Common myeloid progenitor, CD34-positive (primary cell): ENCODE measurements around the gene CXorf58.

ENCODE experiments used
- CTCF ChIA-PET: fragments of 350-600 bp; sonication (Branson Sonifier 250); formaldehyde crosslinking; loops from one replicate; lab custom pipeline; 2021; ENCODE audit warnings: antibody characterized with exemption; lab: Charles Lee
- POLR2A ChIA-PET: fragments of 350-600 bp; sonication (Branson Sonifier 250); formaldehyde crosslinking; loops from one replicate; lab custom pipeline; 2021; ENCODE audit warnings: antibody characterized with exemption; lab: Charles Lee
- DNase-seq, 3 donors: peaks; one replicate each; pipeline versions ENCODE4 v3.0.0 to v3.0.0-alpha.2; 2013
- H3K27ac ChIP-seq, 2 experiments: 1 replicate in 1 of 2; 2 replicates in 1 of 2; pipeline ENCODE4 v1.7.0; 2013; ENCODE audit warnings: inconsistent platforms in 2 of 2, low read length in 2 of 2, mild to moderate bottlenecking in 2 of 2, low read depth in 1 of 2, moderate library complexity in 1 of 2; ENCODE audit not compliant: severe bottlenecking in 2 of 2, insufficient read depth in 1 of 2, poor library complexity in 1 of 2
- H3K27me3 ChIP-seq, 5 experiments: replicated peaks in 2 of 5; 1 replicate in 3 of 5; 2 replicates in 2 of 5; pipeline versions ENCODE4 v1.6.1 to v1.7.0; 2013; ENCODE audit warnings: low read length in 4 of 5, mild to moderate bottlenecking in 2 of 5, moderate library complexity in 2 of 5, inconsistent platforms in 1 of 5; ENCODE audit not compliant: insufficient read depth in 5 of 5, control insufficient read depth in 4 of 5
- H3K36me3 ChIP-seq, 4 experiments: 1 replicate in 2 of 4; 2 replicates in 2 of 4; pipeline versions ENCODE4 v1.6.1 to v1.7.0; 2013; ENCODE audit warnings: low read length in 3 of 4, control low read depth in 1 of 4, mild to moderate bottlenecking in 1 of 4; ENCODE audit not compliant: control insufficient read depth in 4 of 4, insufficient read depth in 4 of 4
- H3K4me1 ChIP-seq, 4 experiments: 1 replicate in 3 of 4; 2 replicates in 1 of 4; pipeline versions ENCODE4 v1.6.1 to v1.7.1; 2013; ENCODE audit warnings: low read length in 3 of 4, mild to moderate bottlenecking in 3 of 4, control low read depth in 1 of 4, inconsistent platforms in 1 of 4, moderate library complexity in 1 of 4; ENCODE audit not compliant: control insufficient read depth in 4 of 4, insufficient read depth in 4 of 4; ENCODE audit errors: control extremely low read depth in 1 of 4
- H3K4me3 ChIP-seq, 7 experiments: 1 replicate in 4 of 7; 2 replicates in 3 of 7; pipeline versions ENCODE4 v1.5.1 to v1.7.0; 2013; ENCODE audit warnings: mild to moderate bottlenecking in 7 of 7, low read length in 6 of 7, moderate library complexity in 6 of 7, inconsistent platforms in 2 of 7, low read depth in 2 of 7, control low read depth in 1 of 7; ENCODE audit not compliant: insufficient read depth in 4 of 7, control insufficient read depth in 1 of 7; ENCODE audit errors: extremely low read depth in 1 of 7
- H3K9me3 ChIP-seq, 5 experiments: 1 replicate in 4 of 5; 2 replicates in 1 of 5; pipeline versions ENCODE4 v1.6.1 to v1.7.1; 2013; ENCODE audit warnings: low read length in 4 of 5, mild to moderate bottlenecking in 2 of 5, inconsistent platforms in 1 of 5, low read depth in 1 of 5, moderate library complexity in 1 of 5; ENCODE audit not compliant: control insufficient read depth in 4 of 5, insufficient read depth in 2 of 5; ENCODE audit errors: control extremely low read depth in 1 of 5
- WGBS: methylation state at CpG from one replicate; pipeline ENCODE4 v1.1.5; 2013; ENCODE audit not compliant: insufficient coverage; 5-methylcytosine and 5-hydroxymethylcytosine counted together

Gene CXorf58

DNA sequence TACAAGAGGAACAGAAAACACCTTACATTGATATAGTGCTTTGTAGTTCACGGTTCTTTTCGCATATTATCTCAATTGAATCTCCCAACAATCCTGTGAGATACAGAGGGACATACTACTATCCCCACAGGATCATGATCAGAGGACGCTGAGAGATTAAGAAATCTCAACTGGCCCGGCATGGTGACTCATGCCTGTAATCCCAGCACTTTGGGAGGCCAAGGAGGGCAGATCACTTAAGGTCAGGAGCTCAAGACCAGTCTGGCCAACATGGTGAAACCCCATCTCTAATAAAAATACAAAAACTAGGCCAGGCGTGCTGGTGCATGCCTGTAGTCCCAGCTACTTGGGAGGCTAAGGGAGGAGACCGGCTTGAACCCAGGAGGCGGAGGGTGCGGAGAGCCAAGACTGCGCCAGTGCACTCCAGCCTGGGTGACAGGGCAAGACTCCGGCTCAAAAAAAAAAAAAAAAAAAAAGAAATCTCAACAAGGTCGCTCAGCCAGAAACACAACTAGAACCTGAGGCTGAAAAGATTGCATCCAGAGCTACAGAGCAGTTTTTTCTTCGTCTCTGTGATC, 7.5 kb upstream of the CXorf58 start:
- POLR2A ChIA-PET = no interaction called here
- 92% methylated on average over 7 of the region's 12 CpGs for WGBS
- no peak overlapping the region for H3K27ac ChIP-seq

DNA sequence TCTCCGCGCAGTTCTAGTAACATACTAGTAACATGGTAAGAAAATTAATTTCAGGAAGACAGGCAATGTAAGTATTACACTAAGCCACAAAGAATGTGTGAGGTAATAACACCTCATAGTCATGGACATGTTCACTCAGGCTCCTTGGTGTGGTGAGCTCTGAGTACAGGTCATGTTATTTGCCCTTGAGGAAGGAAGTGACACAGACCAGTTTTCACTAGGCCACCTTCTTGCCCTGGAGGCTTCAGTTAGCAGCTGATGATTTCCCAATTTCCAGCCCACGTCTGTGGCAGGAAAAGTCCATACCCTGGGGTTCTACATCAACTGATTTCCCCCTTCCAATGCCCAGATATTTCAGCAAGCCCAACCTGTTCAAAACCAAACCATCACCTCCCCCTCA, 6.7 kb upstream of the CXorf58 start:
- ChIA-PET POLR2A (interaction anchor here (1.8 kb wide), 1 partner anchor 117 kb away, joined by 19 read pairs; the partner anchor contains the start of gene SAT1), CTCF (interaction anchor here (0.8 to 8.5 kb wide), 22 partner anchors 16 to 208 kb away, joined by 3 to 112 read pairs (median 6); partner anchors contain the start of genes ACOT9, EIF2S3 and SAT1)
- WGBS = 22% methylated on average over 1 of the region's 3 CpGs
- Histone ChIP-seq H3K9me3 (no peaks in the 10 kb centered on the region), H3K27me3 (no peaks in the 10 kb centered on the region), H3K4me3 (no peak overlapping the region), H3K4me1 (peaks cover 0 to 16% (median 5%) of the 10 kb centered on the region in 4 experiments), H3K27ac (peak overlapping the region in 1 of 2 experiments; percentile 20), H3K36me3 (no peaks in the 10 kb centered on the region)
- peak in 2 of 3 donors; percentile 44 to 48 for DNase-seq

More for the DNA sequence above, 7.5 kb upstream of the CXorf58 start:
- H3K36me3 ChIP-seq = no peaks in the 10 kb centered on the region
- CTCF ChIA-PET = interaction anchor here (0.8 to 8.5 kb wide), 5 partner anchors 117 to 208 kb away, joined by 4 to 112 read pairs (median 10); partner anchors contain the start of gene SAT1
- peaks cover 0 to 16% (median 3%) of the 10 kb centered on the region in 4 experiments for H3K4me1 ChIP-seq
- no peaks in the 10 kb centered on the region for H3K27me3 ChIP-seq
- H3K4me3 ChIP-seq = no peak overlapping the region
- no peak for DNase-seq
- H3K9me3 ChIP-seq = no peaks in the 10 kb centered on the region

DNA sequence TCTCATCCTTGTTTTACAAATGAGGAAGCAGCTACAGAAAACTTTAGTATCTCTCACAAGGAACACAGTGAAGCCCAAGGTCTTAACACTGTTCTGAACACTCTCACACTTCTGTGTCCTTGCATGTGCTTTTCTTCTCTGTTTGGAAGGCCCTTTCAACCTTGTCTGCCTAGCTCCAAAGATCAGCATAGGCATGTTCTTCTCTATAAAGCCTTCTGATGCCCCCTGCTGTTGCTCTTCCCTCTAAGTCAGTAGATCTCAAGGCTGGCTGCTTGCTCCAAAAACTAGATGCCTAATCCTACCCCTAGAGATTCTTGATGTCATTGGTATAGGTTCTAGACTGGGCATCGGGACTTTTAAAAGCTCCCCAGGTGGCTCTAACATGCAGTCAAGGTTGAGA, 6.0 kb upstream of the CXorf58 start:
- no peak overlapping the region for H3K4me3 ChIP-seq
- H3K4me1 ChIP-seq = peaks cover 0 to 22% (median 8%) of the 10 kb centered on the region in 4 experiments
- DNase-seq = peak; percentile 76 to 88 (median 85)
- H3K27me3 ChIP-seq = peaks cover 0 to 5% (median 0%) of the 10 kb centered on the region in 5 experiments
- H3K36me3 ChIP-seq = no peaks in the 10 kb centered on the region
- ChIA-PET CTCF (interaction anchor here (0.6 to 8.5 kb wide), 37 partner anchors 17 to 1766 kb away, joined by 3 to 112 read pairs (median 4); partner anchors contain the start of genes ACOT9, EIF2S3 and SAT1), POLR2A (interaction anchor here (1.8 kb wide), 1 partner anchor 118 kb away, joined by 19 read pairs; the partner anchor contains the start of gene SAT1)
- no peaks in the 10 kb centered on the region for H3K9me3 ChIP-seq
- no peak overlapping the region for H3K27ac ChIP-seq
- WGBS = 44% methylated on average over 1 of the region's 1 CpG

DNA sequence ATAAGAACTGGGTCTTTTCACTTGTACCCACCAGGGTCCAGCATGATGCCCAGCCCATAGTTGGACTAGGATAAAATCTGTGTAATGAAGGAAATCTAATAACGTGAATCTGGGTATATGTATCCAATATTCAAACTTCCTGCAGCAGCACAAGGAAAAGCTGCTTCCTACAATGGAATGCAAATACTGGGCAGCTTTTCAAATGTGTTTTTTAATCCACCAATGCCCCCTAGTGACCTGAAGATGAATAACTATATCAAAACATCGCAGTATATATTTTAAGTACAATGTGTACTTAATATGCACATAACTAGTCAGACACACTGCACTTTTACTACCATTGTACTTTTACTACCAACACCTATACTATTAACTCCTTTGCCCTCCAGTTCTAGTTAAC, 5.4 kb upstream of the CXorf58 start:
- DNase-seq = peak; percentile 38 to 66 (median 48)
- CTCF ChIA-PET = interaction anchor here (0.9 to 8.5 kb wide), 28 partner anchors 17 to 1767 kb away, joined by 3 to 112 read pairs (median 5); partner anchors contain the start of genes ACOT9, EIF2S3 and SAT1
- Histone ChIP-seq H3K27ac (no peak overlapping the region), H3K4me1 (peaks cover 0 to 26% (median 8%) of the 10 kb centered on the region in 4 experiments), H3K27me3 (peaks cover 0 to 5% (median 0%) of the 10 kb centered on the region in 5 experiments), H3K9me3 (no peaks in the 10 kb centered on the region), H3K4me3 (no peak overlapping the region), H3K36me3 (no peaks in the 10 kb centered on the region)
- WGBS = 0% methylated on average over 1 of the region's 2 CpGs
- POLR2A ChIA-PET = interaction anchor here (1.8 kb wide), 1 partner anchor 119 kb away, joined by 19 read pairs; the partner anchor contains the start of gene SAT1

DNA sequence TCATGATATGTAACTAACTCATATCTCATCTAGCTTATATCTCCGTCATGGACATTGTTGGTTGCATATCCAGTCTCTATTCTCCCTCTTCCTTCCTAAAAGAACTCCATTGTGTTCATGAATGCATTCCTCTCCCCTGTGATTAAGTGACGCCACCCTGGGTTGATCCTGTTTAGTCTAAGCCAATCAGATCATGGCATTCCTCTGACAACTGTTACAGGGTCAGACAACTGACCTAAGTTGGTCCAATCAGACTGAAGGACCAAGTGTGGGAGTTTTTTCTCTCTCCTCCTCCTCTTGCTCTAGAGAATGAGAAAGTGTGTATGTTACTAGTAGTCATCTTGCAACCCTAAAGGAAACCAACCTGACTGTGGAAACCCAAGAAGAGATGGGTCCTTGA, 3.7 kb upstream of the CXorf58 start:
- H3K4me3 ChIP-seq = no peak overlapping the region
- H3K36me3 ChIP-seq = no peaks in the 10 kb centered on the region
- H3K27ac ChIP-seq = no peak overlapping the region
- H3K27me3 ChIP-seq = peaks cover 0 to 13% (median 0%) of the 10 kb centered on the region in 5 experiments
- ChIA-PET POLR2A (no interaction called here), CTCF (interaction anchor here (0.9 to 8.5 kb wide), 2 partner anchors 15 to 211 kb away, joined by 3 to 112 read pairs; no protein-coding TSS in a partner anchor)
- no peaks in the 10 kb centered on the region for H3K9me3 ChIP-seq
- no peak for DNase-seq
- WGBS = 100% methylated on average over 1 of the region's 2 CpGs
- peaks cover 2 to 28% (median 8%) of the 10 kb centered on the region in 4 experiments for H3K4me1 ChIP-seq

DNA sequence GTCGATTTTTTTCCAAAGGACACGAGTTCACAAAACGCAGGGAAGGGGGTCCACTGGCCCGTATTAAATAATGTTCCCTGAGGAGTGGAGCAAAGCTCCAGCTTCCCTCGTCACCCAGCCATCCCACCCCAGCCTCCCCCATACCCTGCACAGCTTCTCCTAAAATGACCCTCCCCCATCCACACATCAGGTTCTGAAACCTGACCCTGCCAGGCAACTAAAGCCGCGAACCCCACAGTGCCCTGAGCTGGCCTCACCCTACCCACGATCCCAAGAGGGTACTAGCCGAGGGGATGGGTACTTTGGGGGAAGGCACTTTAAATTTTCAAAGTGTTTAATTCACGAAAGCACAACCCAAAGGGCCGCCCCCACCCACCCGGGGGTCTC, 702 bp upstream of the CXorf58 start:
- CTCF ChIA-PET = interaction anchor here (1.3 to 8.5 kb wide), 3 partner anchors 121 to 214 kb away, joined by 3 to 112 read pairs (median 8); no protein-coding TSS in a partner anchor
- POLR2A ChIA-PET = interaction anchor here (0.7 to 2.3 kb wide), 3 partner anchors 102 to 147 kb away, joined by 3 to 9 read pairs (median 4); partner anchors contain the start of gene EIF2S3
- Histone ChIP-seq H3K27ac (peak overlapping the region; percentile 40 to 84), H3K36me3 (no peaks in the 10 kb centered on the region), H3K9me3 (no peaks in the 10 kb centered on the region), H3K27me3 (peaks cover 0 to 13% (median 0%) of the 10 kb centered on the region in 5 experiments), H3K4me3 (peak overlapping the region; percentile 13 to 81 (median 63)), H3K4me1 (peaks cover 2 to 15% (median 6%) of the 10 kb centered on the region in 4 experiments)
- DNase-seq = peak in 1 of 3 donors; percentile 9
- WGBS = 32% methylated on average over 6 of the region's 12 CpGs
